Tibial nerve (tissue), 4 donors: Measurements from ENCODE around the gene HACL1. TPM values are rescaled to one million over a fixed set of nuclear protein-coding genes. Genes with fewer than 3 reads are reported as not detected.
"Not testable (repeated sequence)": the region's sequence is repeated elsewhere in the genome, so short reads cannot be mapped to it uniquely, and the experiment has no call there.

ENCODE experiments used
- DNase-seq, 2 donors: peaks; one replicate each; pipeline ENCODE4 v3.0.0-alpha.2; 2019; ENCODE audit warnings: low spot score in 2 of 2
- H3K27ac ChIP-seq, 4 donors: fragments of 200-600 bp; sonication (generic) in 3 of 4; one replicate each; pipeline ENCODE4 v1.5.1; 2017 to 2019; ENCODE audit warnings: mild to moderate bottlenecking in 1 of 4
- H3K27me3 ChIP-seq, 2 donors: fragments of 200-600 bp; sonication (generic) in 1 of 2; one replicate each; pipeline versions ENCODE4 v1.5.1 to v1.6.0; 2017 to 2019
- H3K36me3 ChIP-seq, 3 donors: fragments of 200-600 bp; sonication (generic); one replicate each; pipeline ENCODE4 v1.5.1; 2018 to 2019
- H3K4me1 ChIP-seq, 4 donors: fragments of 200-600 bp; sonication (generic) in 3 of 4; one replicate each; pipeline ENCODE4 v1.5.1; 2017 to 2019
- H3K4me3 ChIP-seq, 4 donors: fragments of 200-600 bp; sonication (generic) in 3 of 4; one replicate each; pipeline ENCODE4 v1.5.1; 2017 to 2019; ENCODE audit warnings: mild to moderate bottlenecking in 1 of 4, moderate library complexity in 1 of 4
- H3K9me3 ChIP-seq, 4 donors: fragments of 200-600 bp; sonication (generic) in 3 of 4; one replicate each; pipeline ENCODE4 v1.5.1; 2017 to 2019
- CTCF ChIP-seq, 5 experiments: fragments of 200-600 bp in 3 of 5; fragments of 450-650 bp in 2 of 5; sonication (generic) in 3 of 5; IDR thresholded peaks; one replicate each; pipeline ENCODE4 v1.5.1; 2016 to 2019; ENCODE audit warnings: antibody characterized with exemption in 5 of 5, mild to moderate bottlenecking in 3 of 5, moderate library complexity in 2 of 5
- EP300 ChIP-seq, 2 donors: sonication (generic); formaldehyde crosslinking; IDR thresholded peaks; one replicate each; pipeline ENCODE4 v1.6.1; 2017; ENCODE audit warnings: antibody characterized with exemption in 2 of 2, mild to moderate bottlenecking in 1 of 2
- POLR2A ChIP-seq, 2 donors: fragments of 450-650 bp; IDR thresholded peaks; one replicate each; pipeline ENCODE4 v1.6.1; 2017; ENCODE audit warnings: antibody characterized with exemption in 2 of 2, mild to moderate bottlenecking in 2 of 2, moderate library complexity in 2 of 2
- WGBS, 2 donors: methylation state at CpG; one replicate each; pipeline ENCODE4 v1.1.5; 2018; 5-methylcytosine and 5-hydroxymethylcytosine counted together
- total RNA-seq, 4 donors: library from RNA; depleted of rRNA; stranded (reverse); fragments of >200 nt; gene quantifications; one replicate each; pipeline ENCODE4 v1.1.0, GENCODE V29; 2016

The HACL1 gene
- total RNA-seq, 4 donors from 2014 or later, result 19.0 to 33.3 (median 24.2) TPM

- Histone ChIP-seq H3K9me3 (no peaks in the 10 kb centered on the region), H3K27ac (no peak overlapping the region), H3K27me3 (no peaks in the 10 kb centered on the region), H3K36me3 (peaks cover 0 to 27% (median 0%) of the 10 kb centered on the region in 3 donors), H3K4me3 (no peak overlapping the region), H3K4me1 (peaks cover 0 to 8% (median 0%) of the 10 kb centered on the region in 4 donors)
- TF ChIP-seq EP300 (IDR thresholded peaks at IDR 0.05) (no peak), CTCF (IDR thresholded peaks at IDR 0.05) (no peak), POLR2A (IDR thresholded peaks at IDR 0.05) (no peak)
- no peak for DNase-seq
- 94 to 95% methylated on average over 2 of the region's 2 CpGs for WGBS, 2 donors
These were observed 63.0 kb downstream of the HACL1 start for GRCh38 chr3:15538345-15538744.

GRCh38 chr3:15536856-15537255 is 64.5 kb downstream of the HACL1 start:
- 55% methylated on average over 2 of the region's 2 CpGs for WGBS, 2 donors
- peaks cover 0 to 27% (median 0%) of the 10 kb centered on the region in 3 donors for H3K36me3 ChIP-seq

GRCh38 chr3:15535732-15536131 is 65.6 kb downstream of the HACL1 start:
- TF ChIP-seq EP300 (IDR thresholded peaks at IDR 0.05) (no peak), POLR2A (IDR thresholded peaks at IDR 0.05) (no peak), CTCF (IDR thresholded peaks at IDR 0.05) (no peak)
- Histone ChIP-seq H3K4me1 (no peaks in the 10 kb centered on the region), H3K27me3 (no peaks in the 10 kb centered on the region), H3K4me3 (no peak overlapping the region), H3K27ac (no peak overlapping the region), H3K9me3 (no peaks in the 10 kb centered on the region), H3K36me3 (peaks cover 0 to 27% (median 0%) of the 10 kb centered on the region in 3 donors)
- DNase-seq, result no peak
- 92 to 93% methylated on average over 1 of the region's 1 CpG for WGBS, 2 donors

More at GRCh38 chr3:15536856-15537255, 64.5 kb downstream of the HACL1 start:
- no peak overlapping the region for H3K27ac ChIP-seq
- no peak overlapping the region for H3K4me3 ChIP-seq
- H3K27me3 ChIP-seq, result no peaks in the 10 kb centered on the region
- no peak for DNase-seq
- no peaks in the 10 kb centered on the region for H3K9me3 ChIP-seq
- TF ChIP-seq EP300 (IDR thresholded peaks at IDR 0.05) (no peak), CTCF (IDR thresholded peaks at IDR 0.05) (no peak), POLR2A (IDR thresholded peaks at IDR 0.05) (no peak)
- no peaks in the 10 kb centered on the region for H3K4me1 ChIP-seq

GRCh38 chr3:15532614-15533013 is 68.8 kb downstream of the HACL1 start:
- not testable (repeated sequence) for H3K27ac ChIP-seq, H3K27me3 ChIP-seq, H3K4me3 ChIP-seq, DNase-seq, H3K4me1 ChIP-seq, H3K9me3 ChIP-seq
- 94 to 97% methylated on average over 2 of the region's 2 CpGs for WGBS, 2 donors
- H3K36me3 ChIP-seq, result peaks cover 0 to 24% (median 0%) of the 10 kb centered on the region in 3 donors

- 69 to 70% methylated on average over 1 of the region's 1 CpG for WGBS, 2 donors
These were observed 70.0 kb downstream of the HACL1 start for GRCh38 chr3:15531346-15531745.

More at GRCh38 chr3:15531346-15531745, 70.0 kb downstream of the HACL1 start:
- no peak for TF ChIP-seq POLR2A (IDR thresholded peaks at IDR 0.05)
- no peak for TF ChIP-seq CTCF (IDR thresholded peaks at IDR 0.05)
- no peak for TF ChIP-seq EP300 (IDR thresholded peaks at IDR 0.05)
- no peak overlapping the region for H3K4me3 ChIP-seq
- H3K36me3 ChIP-seq, result peaks cover 0 to 23% (median 0%) of the 10 kb centered on the region in 3 donors
- H3K4me1 ChIP-seq, result no peaks in the 10 kb centered on the region
- no peak overlapping the region for H3K27ac ChIP-seq
- no peaks in the 10 kb centered on the region for H3K27me3 ChIP-seq
- no peaks in the 10 kb centered on the region for H3K9me3 ChIP-seq
- no peak for DNase-seq
